ENCODE data around the gene METTL27.

Gene METTL27

GRCh38 chr7:73828972-73829371 is 13.3 kb downstream of the METTL27 start:
- peak overlapping the region; percentile 98 for H3K27ac ChIP-seq
- TF ChIP-seq CTCF (conservative IDR thresholded peaks at IDR 0.05) (no peak), ZFX (IDR thresholded peaks at IDR 0.05) (no peak)

- TF ChIP-seq CTCF (conservative IDR thresholded peaks at IDR 0.05), result no peak
- no peak for TF ChIP-seq ZFX (IDR thresholded peaks at IDR 0.05)
These were observed 14.1 kb downstream of the METTL27 start for GRCh38 chr7:73828107-73828803.

GRCh38 chr7:73827567-73828106 is 14.7 kb downstream of the METTL27 start:
- H3K27ac ChIP-seq, result peak overlapping the region; percentile 98

More at GRCh38 chr7:73828107-73828803, 14.1 kb downstream of the METTL27 start:
- H3K27ac ChIP-seq, result peak overlapping the region; percentile 98

GRCh38 chr7:73824986-73825385 is 17.3 kb downstream of the METTL27 start:
- TF ChIP-seq CTCF (conservative IDR thresholded peaks at IDR 0.05) (no peak), ZFX (IDR thresholded peaks at IDR 0.05) (no peak)
- peak overlapping the region; percentile 98; the same call in 1 of the 2 replicates for H3K27ac ChIP-seq

More at GRCh38 chr7:73827567-73828106, 14.7 kb downstream of the METTL27 start:
- no peak for TF ChIP-seq ZFX (IDR thresholded peaks at IDR 0.05)
- TF ChIP-seq CTCF (conservative IDR thresholded peaks at IDR 0.05), result no peak

GRCh38 chr7:73823873-73824592 is 18.3 kb downstream of the METTL27 start:
- H3K27ac ChIP-seq, result peak overlapping the region; percentile 66
- TF ChIP-seq CTCF (conservative IDR thresholded peaks at IDR 0.05) (no peak), ZFX (IDR thresholded peaks at IDR 0.05) (no peak)

- TF ChIP-seq CTCF (conservative IDR thresholded peaks at IDR 0.05) (no peak), ZFX (IDR thresholded peaks at IDR 0.05) (no peak)
- peak overlapping the region; percentile 66 for H3K27ac ChIP-seq
These were observed 19.1 kb downstream of the METTL27 start for GRCh38 chr7:73823257-73823656.
